Activated CD4-positive, CD25-positive, alpha-beta regulatory T cell treated with anti-CD3 and anti-CD28 coated beads, Interleukin-2, amount 50 U/mL, for 72 hours (primary cell): ENCODE data around the gene CIB4.

Experiments used
- DNase-seq: peaks from one replicate; pipeline ENCODE4 v3.0.0; 2021

The CIB4 gene

GRCh38 chr2:26619521-26619951 is 21.6 kb downstream of the CIB4 start:
- no peak for DNase-seq

GRCh38 chr2:26619096-26619495 is 22.1 kb downstream of the CIB4 start:
- DNase-seq, result no peak

- DNase-seq, result no peak
Measured at GRCh38 chr2:26618611-26619010, 22.6 kb downstream of the CIB4 start.

- DNase-seq, result no peak
Measured at GRCh38 chr2:26617588-26618083, 23.5 kb downstream of the CIB4 start.

GRCh38 chr2:26616706-26617587 is 24.2 kb downstream of the CIB4 start:
- no peak for DNase-seq

GRCh38 chr2:26615860-26616705 is 25.1 kb downstream of the CIB4 start:
- no peak for DNase-seq

GRCh38 chr2:26615336-26615859 is 25.8 kb downstream of the CIB4 start:
- DNase-seq, result no peak

- DNase-seq, result no peak
Measured at GRCh38 chr2:26614216-26615138, 26.7 kb downstream of the CIB4 start.

GRCh38 chr2:26613241-26614215 is 27.6 kb downstream of the CIB4 start:
- DNase-seq, result no peak

- DNase-seq, result no peak
Measured at GRCh38 chr2:26612522-26613240, 28.5 kb downstream of the CIB4 start.

GRCh38 chr2:26612034-26612433 is 29.1 kb downstream of the CIB4 start:
- no peak for DNase-seq

- no peak for DNase-seq
Measured at GRCh38 chr2:26610504-26611335, 30.4 kb downstream of the CIB4 start.

- peak; percentile 28 for DNase-seq
Measured at GRCh38 chr2:26609839-26610277, 31.3 kb downstream of the CIB4 start.

- peak; percentile 2 for DNase-seq
Measured at GRCh38 chr2:26609205-26609631, 31.9 kb downstream of the CIB4 start.

- peak; percentile 20 for DNase-seq
Measured at GRCh38 chr2:26608557-26608956, 32.6 kb downstream of the CIB4 start.

- peak; percentile 23 for DNase-seq
Measured at GRCh38 chr2:26607698-26608097, 33.5 kb downstream of the CIB4 start.

- peak; percentile 21 for DNase-seq
Measured at GRCh38 chr2:26606847-26607190, 34.3 kb downstream of the CIB4 start.

GRCh38 chr2:26605999-26606846 is 34.9 kb downstream of the CIB4 start:
- DNase-seq, result no peak
